OCI-LY1 (cell line): ENCODE measurements around the gene DIS3L.
"Not testable (repeated sequence)": the region's sequence is repeated elsewhere in the genome, so short reads cannot be mapped to it uniquely, and the experiment has no call there.

Source experiments
- H2AFZ ChIP-seq: fragments of 200-600 bp; sonication (generic), shearing (Covaris generic); 2 replicates; pipeline ENCODE4 v1.6.0; 2014; ENCODE audit warnings: antibody characterized with exemption, mild to moderate bottlenecking, low read length
- H3F3A ChIP-seq: fragments of 200-600 bp; sonication (generic), shearing (Covaris generic); 2 replicates; pipeline ENCODE4 v1.6.0; 2014; ENCODE audit warnings: mild to moderate bottlenecking, antibody characterized with exemption, low read length, moderate library complexity; ENCODE audit not compliant: insufficient read depth
- H3K27ac ChIP-seq: fragments of 200-600 bp; sonication (generic); 2 replicates; pipeline ENCODE4 v1.5.1; 2014; ENCODE audit warnings: low read length, mixed run types, mild to moderate bottlenecking, low read depth; ENCODE audit not compliant: poor library complexity, severe bottlenecking
- H3K27me3 ChIP-seq: fragments of 200-600 bp; sonication (generic); 2 replicates; pipeline ENCODE4 v1.6.0; 2014; ENCODE audit warnings: antibody characterized with exemption, mild to moderate bottlenecking, low read length, moderate library complexity; ENCODE audit not compliant: insufficient read depth
- H3K36me3 ChIP-seq: fragments of 200-600 bp; sonication (generic); 2 replicates; pipeline ENCODE4 v1.6.1; 2014; ENCODE audit warnings: mild to moderate bottlenecking, antibody characterized with exemption, low read length, moderate library complexity, mixed read lengths; ENCODE audit not compliant: insufficient read depth
- H3K4me1 ChIP-seq: fragments of 200-600 bp; sonication (generic); 2 replicates; pipeline ENCODE4 v1.5.1; 2014; ENCODE audit warnings: mild to moderate bottlenecking, low read length, moderate library complexity; ENCODE audit not compliant: insufficient read depth, severe bottlenecking
- H3K4me2 ChIP-seq: fragments of 200-600 bp; sonication (generic), shearing (Covaris generic); 2 replicates; pipeline ENCODE4 v1.6.1; 2014; ENCODE audit warnings: low read length
- H3K4me3 ChIP-seq: fragments of 200-600 bp; sonication (generic); 2 replicates; pipeline ENCODE4 v1.5.1; 2014; ENCODE audit warnings: low read length, low read depth, mild to moderate bottlenecking, mixed read lengths; ENCODE audit not compliant: poor library complexity, severe bottlenecking
- H3K79me2 ChIP-seq: fragments of 200-600 bp; shearing (Covaris generic); 2 replicates; pipeline ENCODE4 v1.6.1; 2016; ENCODE audit warnings: mixed run types, low read length, mixed read lengths; ENCODE audit not compliant: insufficient read depth
- H3K9ac ChIP-seq: fragments of 200-600 bp; sonication (generic), shearing (Covaris generic); 2 replicates; pipeline ENCODE4 v1.6.1; 2014; ENCODE audit warnings: mild to moderate bottlenecking, low read length, mixed read lengths
- H3K9me2 ChIP-seq: fragments of 200-600 bp; sonication (generic), shearing (Covaris generic); 2 replicates; pipeline ENCODE4 v1.6.1; 2014; ENCODE audit warnings: low read depth, mild to moderate bottlenecking, low read length, mixed read lengths
- H3K9me3 ChIP-seq: fragments of 200-600 bp; shearing (Covaris generic); 2 replicates; pipeline ENCODE4 v1.6.1; 2014; ENCODE audit warnings: low read length, mixed read lengths
- H4K20me1 ChIP-seq: fragments of 200-600 bp; sonication (generic), shearing (Covaris generic); 2 replicates; pipeline ENCODE4 v1.6.0; 2016; ENCODE audit warnings: mild to moderate bottlenecking, low read length; ENCODE audit not compliant: insufficient read depth
- EZH2 ChIP-seq: fragments of 200-600 bp; sonication (generic), shearing (Covaris generic); IDR thresholded peaks from 2 replicates; pipeline ENCODE4 v1.8.0; 2017; ENCODE audit warnings: borderline replicate concordance, mixed run types, mild to moderate bottlenecking, antibody characterized with exemption, low read length, moderate library complexity, mixed read lengths
- TF ChIP-seq, protein P1 (sequence below): fragments of 200-600 bp; sonication (generic), shearing (Covaris generic); IDR thresholded peaks from 2 replicates; pipeline ENCODE4 v1.5.1; 2017; ENCODE audit warnings: mild to moderate bottlenecking, antibody characterized with exemption, low read length, moderate library complexity, mixed read lengths

DIS3L gene

DNA sequence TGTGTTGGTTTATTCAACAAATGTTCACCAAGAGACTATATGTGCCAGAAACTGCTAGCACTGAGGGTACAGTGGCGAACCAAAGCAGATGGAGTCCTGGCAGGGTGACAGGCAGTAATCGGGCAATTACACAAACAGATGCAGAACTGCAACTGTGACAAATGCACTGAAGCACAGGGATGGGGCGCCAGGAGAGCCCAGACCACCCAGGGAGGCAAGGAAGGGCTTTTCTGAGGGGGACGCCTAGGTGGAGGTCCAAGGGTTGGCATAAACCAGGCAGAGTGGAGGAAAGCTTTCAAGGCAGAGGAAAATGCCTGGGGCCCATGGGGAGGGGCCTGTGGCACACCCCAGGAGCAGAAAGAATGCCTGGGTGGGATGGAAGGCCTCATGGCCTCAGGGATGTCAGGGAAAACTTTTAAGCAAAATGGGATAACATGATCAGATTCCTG, 5.5 kb downstream of the DIS3L start:
- no peaks in the 10 kb centered on the region for H3F3A ChIP-seq
- H4K20me1 ChIP-seq = no peaks in the 10 kb centered on the region
- H3K9me3 ChIP-seq = no peaks in the 10 kb centered on the region
- H3K79me2 ChIP-seq = peaks cover 30% of the 10 kb centered on the region
- TF ChIP-seq EZH2 = no peak
- TF ChIP-seq, protein P1, sequence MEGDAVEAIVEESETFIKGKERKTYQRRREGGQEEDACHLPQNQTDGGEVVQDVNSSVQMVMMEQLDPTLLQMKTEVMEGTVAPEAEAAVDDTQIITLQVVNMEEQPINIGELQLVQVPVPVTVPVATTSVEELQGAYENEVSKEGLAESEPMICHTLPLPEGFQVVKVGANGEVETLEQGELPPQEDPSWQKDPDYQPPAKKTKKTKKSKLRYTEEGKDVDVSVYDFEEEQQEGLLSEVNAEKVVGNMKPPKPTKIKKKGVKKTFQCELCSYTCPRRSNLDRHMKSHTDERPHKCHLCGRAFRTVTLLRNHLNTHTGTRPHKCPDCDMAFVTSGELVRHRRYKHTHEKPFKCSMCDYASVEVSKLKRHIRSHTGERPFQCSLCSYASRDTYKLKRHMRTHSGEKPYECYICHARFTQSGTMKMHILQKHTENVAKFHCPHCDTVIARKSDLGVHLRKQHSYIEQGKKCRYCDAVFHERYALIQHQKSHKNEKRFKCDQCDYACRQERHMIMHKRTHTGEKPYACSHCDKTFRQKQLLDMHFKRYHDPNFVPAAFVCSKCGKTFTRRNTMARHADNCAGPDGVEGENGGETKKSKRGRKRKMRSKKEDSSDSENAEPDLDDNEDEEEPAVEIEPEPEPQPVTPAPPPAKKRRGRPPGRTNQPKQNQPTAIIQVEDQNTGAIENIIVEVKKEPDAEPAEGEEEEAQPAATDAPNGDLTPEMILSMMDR = no peak
- no peak overlapping the region for H3K9ac ChIP-seq
- peaks cover 29% of the 10 kb centered on the region for H3K4me1 ChIP-seq
- H3K4me3 ChIP-seq = no peak overlapping the region
- H3K9me2 ChIP-seq = no peaks in the 10 kb centered on the region
- no peak overlapping the region for H3K27ac ChIP-seq
- H2AFZ ChIP-seq = no peak overlapping the region
- no peaks in the 10 kb centered on the region for H3K27me3 ChIP-seq
- peaks cover 58% of the 10 kb centered on the region; the same call in 1 of the 2 replicates for H3K36me3 ChIP-seq
- H3K4me2 ChIP-seq = no peak overlapping the region

DNA sequence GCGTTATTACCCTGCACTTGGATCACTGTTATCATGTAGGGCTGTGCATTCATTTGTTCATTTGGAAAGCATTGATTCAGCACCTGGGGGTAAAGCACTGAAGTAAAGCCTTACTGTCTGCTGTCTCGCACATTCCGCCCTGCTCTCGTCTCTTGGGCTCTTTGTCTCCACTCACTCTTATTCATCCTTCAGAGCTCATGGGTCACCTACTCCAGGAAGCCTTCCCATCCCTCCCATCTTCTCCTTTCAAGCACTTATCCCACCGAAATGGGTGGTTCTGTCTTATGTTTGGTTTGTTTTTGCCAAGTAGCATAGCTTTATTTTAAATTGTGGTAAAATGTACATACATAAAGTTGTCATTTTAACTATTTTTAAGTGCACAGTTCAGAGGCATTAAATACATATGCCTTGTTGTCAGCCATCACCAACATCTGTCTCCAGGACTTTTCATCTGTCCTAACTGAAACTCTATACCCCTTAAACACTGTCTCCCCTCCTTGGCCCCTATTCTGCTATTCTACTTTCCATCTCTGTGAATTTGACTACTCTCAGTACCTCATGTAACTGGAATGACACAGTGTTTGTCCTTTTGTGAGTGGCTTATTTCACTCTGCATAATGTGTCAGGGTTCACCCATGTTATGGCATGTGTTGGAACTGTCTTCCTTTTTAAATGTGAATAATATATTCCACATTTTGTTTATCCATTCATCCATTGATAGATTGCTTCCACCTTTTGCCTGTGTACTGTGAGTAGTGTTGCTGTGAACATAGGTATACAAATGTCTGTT, 9.3 kb downstream of the DIS3L start:
- Histone ChIP-seq H4K20me1 (no peaks in the 10 kb centered on the region), H2AFZ (no peak overlapping the region), H3K4me2 (no peak overlapping the region), H3K27me3 (no peaks in the 10 kb centered on the region), H3K79me2 (no peaks in the 10 kb centered on the region; the same call in 1 of the 2 replicates), H3K9me3 (no peaks in the 10 kb centered on the region), H3K9me2 (no peaks in the 10 kb centered on the region), H3K4me1 (no peaks in the 10 kb centered on the region), H3K9ac (no peak overlapping the region), H3K4me3 (no peak overlapping the region), H3F3A (no peaks in the 10 kb centered on the region), H3K27ac (no peak overlapping the region), H3K36me3 (peaks cover 58% of the 10 kb centered on the region)
- no peak for TF ChIP-seq EZH2
- TF ChIP-seq, protein P1 = no peak

DNA sequence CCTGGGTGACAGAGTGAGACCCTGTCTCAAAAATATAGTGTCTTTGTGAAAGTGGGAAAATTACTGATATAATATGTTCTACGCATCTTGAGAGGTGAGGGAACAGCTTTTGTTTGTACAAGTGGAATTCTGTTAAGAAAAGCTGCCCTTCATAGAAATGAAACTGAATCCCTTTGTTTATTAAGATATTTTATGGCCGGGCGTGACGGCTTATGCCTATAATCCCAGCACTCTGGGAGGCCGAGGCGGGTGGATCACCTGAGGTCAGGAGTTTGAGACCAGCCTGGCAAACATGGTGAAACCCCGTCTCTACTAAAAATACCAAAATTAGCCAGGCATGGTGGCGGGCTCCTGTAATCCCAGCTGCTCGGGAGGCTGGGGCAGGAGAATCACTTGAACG, 11.1 kb downstream of the DIS3L start:
- not testable (repeated sequence) for H3K9me3 ChIP-seq, H3K4me3 ChIP-seq, H3K9ac ChIP-seq, H3K79me2 ChIP-seq, H3K27me3 ChIP-seq, H3F3A ChIP-seq, H3K27ac ChIP-seq, H3K9me2 ChIP-seq, H3K4me1 ChIP-seq, H4K20me1 ChIP-seq, H2AFZ ChIP-seq, H3K4me2 ChIP-seq
- H3K36me3 ChIP-seq = peaks cover 63% of the 10 kb centered on the region

DNA sequence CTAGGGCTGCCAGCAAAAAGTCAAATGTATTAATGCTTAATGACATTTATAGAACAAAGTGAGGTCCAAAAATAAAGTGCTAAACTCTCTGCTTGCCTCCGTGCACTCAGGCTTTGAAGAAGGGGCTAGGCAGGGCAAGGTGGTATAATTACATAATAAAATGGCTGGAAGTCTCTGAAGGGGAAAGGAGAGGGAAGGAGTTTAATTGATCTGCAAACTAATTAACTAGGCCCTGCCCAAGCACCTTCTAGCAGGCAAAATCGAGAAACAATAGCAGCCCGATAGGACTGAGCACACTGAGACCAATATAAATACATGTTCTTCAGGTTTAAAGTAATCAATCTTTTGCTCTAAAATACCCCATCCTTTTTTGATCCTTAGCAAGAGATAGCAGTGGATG, 13.0 kb downstream of the DIS3L start:
- H3K27ac ChIP-seq = no peak overlapping the region
- no peaks in the 10 kb centered on the region for H3K27me3 ChIP-seq
- H3K9me2 ChIP-seq = no peaks in the 10 kb centered on the region
- no peaks in the 10 kb centered on the region for H3F3A ChIP-seq
- no peaks in the 10 kb centered on the region for H4K20me1 ChIP-seq
- no peaks in the 10 kb centered on the region for H3K79me2 ChIP-seq
- H3K4me1 ChIP-seq = no peaks in the 10 kb centered on the region
- H3K36me3 ChIP-seq = peaks cover 71% of the 10 kb centered on the region
- no peak overlapping the region for H3K4me3 ChIP-seq
- TF ChIP-seq EZH2 = no peak
- TF ChIP-seq, protein P1 = no peak
- no peak overlapping the region for H2AFZ ChIP-seq
- H3K9me3 ChIP-seq = no peaks in the 10 kb centered on the region
- H3K4me2 ChIP-seq = no peak overlapping the region
- H3K9ac ChIP-seq = no peak overlapping the region
